GM10266 (cell line): ENCODE results near the gene GPX8.

ENCODE experiments used
- DNase-seq: peaks from one replicate; pipeline ENCODE4 v3.0.0; 2012; ENCODE audit errors: extremely low spot score
- TF ChIP-seq, protein P1 (sequence below): IDR thresholded peaks from 2 replicates; pipeline ENCODE4 v1.5.1; 2012; ENCODE audit warnings: mild to moderate bottlenecking, low read depth; ENCODE audit not compliant: control insufficient read depth, insufficient read depth; ENCODE audit errors: missing control alignments

The GPX8 gene

DNA sequence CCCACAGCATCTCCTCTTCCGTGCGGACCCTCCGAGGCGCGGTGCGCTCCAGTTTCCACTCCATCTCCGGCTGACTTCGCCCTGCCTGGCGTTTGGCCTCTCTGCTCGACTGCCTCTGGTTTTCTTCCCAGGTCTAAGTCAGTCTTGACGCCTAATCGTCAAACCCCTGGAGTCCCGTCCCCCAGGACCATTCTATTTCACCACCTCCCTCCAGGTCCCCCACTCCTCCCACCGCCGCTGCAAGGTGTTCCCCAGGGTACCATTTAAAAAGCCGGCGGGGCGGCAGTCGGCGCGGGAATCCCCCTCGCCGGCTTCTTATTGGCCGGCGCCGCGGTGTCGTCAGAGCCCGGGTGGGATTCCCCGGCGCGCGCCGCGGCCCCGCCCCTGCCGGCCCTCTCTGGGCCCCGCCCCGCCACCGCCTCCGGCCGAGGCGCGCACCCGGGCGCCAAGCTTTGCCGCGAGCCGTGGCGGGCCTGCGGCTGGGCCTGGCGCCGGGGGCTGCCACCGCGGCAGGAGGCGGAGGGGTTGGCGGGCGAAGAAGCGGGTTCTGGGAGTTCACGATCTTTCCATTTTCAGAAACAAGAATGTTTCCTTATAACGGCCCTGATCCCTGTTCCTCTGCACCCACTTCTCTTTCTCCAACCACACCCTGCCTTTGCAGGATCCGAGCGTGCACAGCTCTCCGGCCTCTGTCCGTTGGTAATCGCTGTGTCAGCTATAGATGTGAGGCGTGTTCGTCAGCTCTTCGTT is 13.1 kb downstream of the GPX8 start, which contains the start of gene CDC20B:
Gene CDC20B, minus strand, starts transcription at position 241 of the 750 bp plus-strand sequence. Its CDS starts 177 bp downstream, at position 64.
- DNase-seq = peak; percentile 96
- TF ChIP-seq, protein P1, sequence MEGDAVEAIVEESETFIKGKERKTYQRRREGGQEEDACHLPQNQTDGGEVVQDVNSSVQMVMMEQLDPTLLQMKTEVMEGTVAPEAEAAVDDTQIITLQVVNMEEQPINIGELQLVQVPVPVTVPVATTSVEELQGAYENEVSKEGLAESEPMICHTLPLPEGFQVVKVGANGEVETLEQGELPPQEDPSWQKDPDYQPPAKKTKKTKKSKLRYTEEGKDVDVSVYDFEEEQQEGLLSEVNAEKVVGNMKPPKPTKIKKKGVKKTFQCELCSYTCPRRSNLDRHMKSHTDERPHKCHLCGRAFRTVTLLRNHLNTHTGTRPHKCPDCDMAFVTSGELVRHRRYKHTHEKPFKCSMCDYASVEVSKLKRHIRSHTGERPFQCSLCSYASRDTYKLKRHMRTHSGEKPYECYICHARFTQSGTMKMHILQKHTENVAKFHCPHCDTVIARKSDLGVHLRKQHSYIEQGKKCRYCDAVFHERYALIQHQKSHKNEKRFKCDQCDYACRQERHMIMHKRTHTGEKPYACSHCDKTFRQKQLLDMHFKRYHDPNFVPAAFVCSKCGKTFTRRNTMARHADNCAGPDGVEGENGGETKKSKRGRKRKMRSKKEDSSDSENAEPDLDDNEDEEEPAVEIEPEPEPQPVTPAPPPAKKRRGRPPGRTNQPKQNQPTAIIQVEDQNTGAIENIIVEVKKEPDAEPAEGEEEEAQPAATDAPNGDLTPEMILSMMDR = no peak

DNA sequence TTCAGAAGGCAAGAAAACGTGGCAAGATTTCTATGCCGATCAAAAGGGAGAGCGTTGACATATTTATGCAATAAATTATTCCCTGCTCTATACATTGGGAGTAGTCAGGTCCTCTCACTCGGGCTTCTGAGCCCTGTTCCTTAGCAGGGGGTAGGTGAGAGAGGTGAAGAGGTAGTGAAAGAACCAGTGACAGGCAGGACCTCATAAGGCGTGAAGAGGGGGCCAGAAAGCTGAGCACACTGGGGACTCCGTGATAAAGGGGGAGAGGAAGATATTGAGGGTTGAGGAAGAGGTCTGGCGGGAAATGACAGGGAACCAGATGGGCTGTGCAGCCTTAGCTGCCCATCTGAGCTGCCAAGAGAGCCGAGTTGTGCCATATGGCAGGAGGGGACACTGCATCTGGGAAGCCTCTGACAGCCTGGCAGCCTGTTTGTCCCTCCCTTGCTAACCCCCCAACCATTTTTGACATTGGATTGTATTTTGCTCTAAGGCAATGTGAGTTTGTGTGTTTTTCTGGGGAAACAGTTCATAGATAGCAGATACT is 13.8 kb downstream of the GPX8 start:
- peak; percentile 42 for DNase-seq

DNA sequence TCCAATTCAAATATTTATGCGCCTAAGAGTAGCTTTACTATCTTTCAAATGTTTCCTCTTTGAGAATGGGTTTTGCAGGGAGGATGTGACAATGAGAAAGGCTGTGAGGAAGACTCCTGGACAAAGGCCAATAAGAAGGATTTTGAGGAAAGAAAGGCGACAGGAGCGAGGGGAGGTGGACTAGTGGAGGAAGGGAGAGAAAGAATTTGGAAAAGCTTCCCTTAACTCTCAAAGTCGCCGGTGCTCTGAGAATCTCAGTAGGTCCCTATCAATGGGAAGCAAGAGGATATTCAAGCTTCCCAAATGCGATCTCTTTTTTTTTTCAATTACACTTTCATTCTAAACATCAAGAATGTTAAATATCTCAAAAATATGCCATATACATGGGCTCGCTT is 15.8 kb downstream of the GPX8 start:
- TF ChIP-seq, protein P1 = no peak
- no peak for DNase-seq

More for the DNA sequence above, 13.8 kb downstream of the GPX8 start:
- TF ChIP-seq, protein P1 = no peak

DNA sequence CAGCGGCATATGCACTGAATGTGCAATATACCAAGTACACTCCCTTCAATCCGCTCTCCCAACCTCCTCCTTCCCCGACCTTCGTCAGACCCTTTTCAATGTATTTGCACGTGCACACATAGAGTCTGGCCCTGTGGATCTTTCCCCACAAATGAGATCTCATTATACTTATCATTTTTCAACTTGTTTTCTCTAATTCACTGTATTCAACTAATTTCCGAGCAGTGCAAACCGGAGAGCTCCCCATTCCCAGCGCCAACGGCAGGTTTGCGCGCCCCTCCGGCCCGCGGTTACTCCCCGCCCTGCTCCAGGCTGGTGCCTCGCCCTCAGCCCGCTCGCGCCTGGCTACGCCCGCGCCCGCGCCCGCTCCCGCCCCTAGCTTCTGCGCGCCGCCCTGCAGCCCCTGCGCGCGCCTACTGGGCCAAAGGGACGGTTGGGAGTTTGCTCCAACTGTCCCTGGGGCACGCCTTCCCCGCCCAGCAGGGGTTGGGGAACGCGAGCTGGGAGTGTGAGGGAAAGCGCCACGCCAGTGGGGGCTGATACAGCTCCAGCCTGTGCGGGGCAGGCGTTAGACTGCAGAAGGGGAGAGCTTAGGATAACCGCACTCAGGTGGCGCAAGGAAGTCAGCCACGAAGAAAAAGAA is 16.3 kb downstream of the GPX8 start:
- no peak for DNase-seq
- TF ChIP-seq, protein P1 = no peak

DNA sequence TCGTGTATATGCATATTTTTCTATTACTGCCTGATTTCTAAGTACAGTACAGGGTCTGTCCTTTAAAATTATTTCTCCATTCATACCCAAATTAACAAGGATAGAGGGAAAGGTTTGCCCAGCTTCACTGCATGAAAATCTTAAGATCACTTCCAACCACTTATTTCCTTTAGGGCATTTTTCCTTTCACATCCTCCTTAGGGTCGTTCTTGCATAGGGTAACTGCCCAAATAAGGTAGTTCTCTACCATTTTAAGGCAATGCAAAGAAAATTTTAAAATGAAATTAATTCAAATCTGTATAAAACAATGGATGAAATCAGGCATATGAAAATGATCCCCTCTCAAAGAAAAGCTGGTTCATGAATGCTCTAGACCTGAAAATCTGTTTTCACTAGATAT is 17.1 kb downstream of the GPX8 start:
- no peak for DNase-seq
- TF ChIP-seq, protein P1 = no peak

DNA sequence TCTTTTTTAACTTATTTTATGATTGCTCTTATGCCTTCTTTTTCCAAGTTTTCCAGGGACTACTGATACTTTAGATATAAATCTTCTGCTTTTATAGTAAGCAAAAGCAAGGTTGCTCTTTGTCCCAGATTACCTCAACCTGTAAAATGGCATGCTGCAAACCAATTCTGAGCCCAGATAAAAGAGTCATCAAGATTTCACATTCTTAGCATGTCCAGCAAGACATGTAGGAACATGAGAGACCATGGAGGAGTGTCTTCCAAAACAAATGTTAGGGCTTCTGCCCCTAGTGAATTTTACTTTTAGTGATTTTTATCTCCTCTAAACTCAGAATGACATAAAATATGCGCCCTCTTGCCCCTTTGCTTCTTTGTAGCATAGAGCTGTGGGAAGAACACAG is 20.0 kb downstream of the GPX8 start:
- DNase-seq = no peak
- TF ChIP-seq, protein P1 = no peak

DNA sequence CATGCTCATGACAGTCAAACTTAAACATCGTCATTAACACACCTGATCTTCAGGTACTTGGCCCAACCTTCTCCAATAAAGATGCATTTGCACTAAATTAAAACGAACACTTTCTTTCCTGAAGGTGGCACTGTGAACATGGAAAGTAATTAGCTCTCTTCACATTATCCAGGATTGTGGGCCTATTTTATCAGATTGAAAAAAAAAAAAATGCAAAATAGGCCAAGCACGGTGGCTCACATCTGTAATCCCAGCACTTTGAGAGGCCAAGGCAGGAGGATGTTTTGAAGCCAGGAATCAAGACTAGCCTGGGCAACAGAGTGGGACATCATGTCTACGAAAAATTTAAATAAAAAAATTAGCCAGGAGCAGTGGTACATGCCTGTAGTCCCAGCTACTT is 27.4 kb downstream of the GPX8 start:
- no peak for DNase-seq
- TF ChIP-seq, protein P1 = no peak
